T-helper 1 cell treated with Interleukin-12 subunit alpha and Interleukin-12 subunit beta and Interleukin-4 antibody, amounts not matched to agents 30 μg/mL and 1 μg/mL, for 36 hours (primary cell): ENCODE measurements around the gene MIA3.
A peak's percentile ranks its signal among the peaks of the same experiment; 100 is the strongest.

Source experiments
- H3K27ac Mint-ChIP-seq: one replicate; pipeline ENCODE4 v1.8.0; 2021; ENCODE audit warnings: mild to moderate bottlenecking, mixed read lengths
- H3K27me3 Mint-ChIP-seq: one replicate; pipeline ENCODE4 v1.8.0; 2021; ENCODE audit warnings: low read depth, mixed read lengths
- H3K36me3 Mint-ChIP-seq: one replicate; pipeline ENCODE4 v1.8.0; 2021; ENCODE audit warnings: low read depth, mixed read lengths
- H3K4me1 Mint-ChIP-seq: one replicate; pipeline ENCODE4 v1.8.0; 2021; ENCODE audit warnings: low read depth, mixed read lengths
- H3K4me3 Mint-ChIP-seq: one replicate; pipeline ENCODE4 v1.8.0; 2021; ENCODE audit warnings: mild to moderate bottlenecking, moderate library complexity, mixed read lengths
- H3K9me3 Mint-ChIP-seq: one replicate; pipeline ENCODE4 v1.8.0; 2021; ENCODE audit warnings: mixed read lengths

Gene MIA3

GRCh38 chr1:222713091-222713961 lies 95.4 kb downstream of the MIA3 start:
- Mint-ChIP-seq H3K27me3 (no peaks in the 10 kb centered on the region), H3K36me3 (peaks cover 33% of the 10 kb centered on the region), H3K9me3 (no peaks in the 10 kb centered on the region), H3K4me1 (peaks cover 37% of the 10 kb centered on the region), H3K27ac (peak overlapping the region; percentile 99), H3K4me3 (peak overlapping the region; percentile 94)

- Mint-ChIP-seq H3K36me3 (peaks cover 35% of the 10 kb centered on the region), H3K27ac (no peak overlapping the region), H3K4me1 (peaks cover 23% of the 10 kb centered on the region), H3K27me3 (no peaks in the 10 kb centered on the region), H3K9me3 (no peaks in the 10 kb centered on the region), H3K4me3 (no peak overlapping the region)
These were observed 98.5 kb downstream of the MIA3 start for GRCh38 chr1:222716393-222716792.
